OCI-LY7 (cell line): ENCODE measurements around the gene DUSP2. TPM values are rescaled to one million over a fixed set of nuclear protein-coding genes. Genes with fewer than 3 reads are reported as not detected.
A peak's percentile ranks its signal among the peaks of the same experiment; 100 is the strongest.

ENCODE experiments used
- BruUV-seq: library from RNA; stranded (reverse); fragments of 400-500 nt; replicated peaks from 2 replicates; lab custom pipeline; 2021; lab: Mats Ljungman, UMichigan
- CTCF ChIA-PET: fragments of 300-600 bp; sonication (Branson Sonifier 250); formaldehyde crosslinking; loops from one replicate; lab custom pipeline; 2022; ENCODE audit warnings: antibody characterized with exemption; ENCODE audit not compliant: unreplicated experiment; lab: Charles Lee
- POLR2A ChIA-PET: fragments of 300-600 bp; sonication (Branson Sonifier 250); formaldehyde crosslinking; loops from one replicate; lab custom pipeline; 2022; ENCODE audit warnings: antibody characterized with exemption; lab: Charles Lee
- DNase-seq: peaks from one replicate; pipeline ENCODE4 v3.0.0-alpha.2; 2015; ENCODE audit warnings: low spot score
- H2AFZ ChIP-seq: fragments of 200-600 bp; sonication (generic), shearing (Covaris generic); 2 replicates; pipeline ENCODE4 v1.6.1; 2014; ENCODE audit warnings: mild to moderate bottlenecking, antibody characterized with exemption, low read length, moderate library complexity
- H3K27ac ChIP-seq: fragments of 200-600 bp; sonication (generic); 2 replicates; pipeline ENCODE4 v1.5.1; 2014; ENCODE audit warnings: mixed run types, low read depth, mild to moderate bottlenecking, moderate library complexity, low read length, inconsistent platforms; ENCODE audit not compliant: poor library complexity, severe bottlenecking
- H3K36me3 ChIP-seq: fragments of 200-600 bp; sonication (generic); 2 replicates; pipeline ENCODE4 v1.6.1; 2014; ENCODE audit warnings: mild to moderate bottlenecking, antibody characterized with exemption, low read length, moderate library complexity, mixed read lengths; ENCODE audit not compliant: insufficient read depth
- H3K4me1 ChIP-seq: fragments of 200-600 bp; sonication (generic); 2 replicates; pipeline ENCODE4 v1.5.1; 2014; ENCODE audit warnings: mild to moderate bottlenecking, low read length; ENCODE audit not compliant: insufficient read depth, poor library complexity, severe bottlenecking
- H3K4me2 ChIP-seq: fragments of 200-600 bp; sonication (generic); 2 replicates; pipeline ENCODE4 v1.6.1; 2014; ENCODE audit warnings: mild to moderate bottlenecking, low read length
- H3K4me3 ChIP-seq: fragments of 200-600 bp; sonication (generic); 2 replicates; pipeline ENCODE4 v1.5.1; 2014; ENCODE audit warnings: mild to moderate bottlenecking, low read depth, low read length; ENCODE audit not compliant: poor library complexity, severe bottlenecking
- H3K79me2 ChIP-seq: fragments of 200-600 bp; sonication (generic); 2 replicates; pipeline ENCODE4 v1.6.1; 2016; ENCODE audit warnings: low read depth, mild to moderate bottlenecking, low read length, moderate library complexity, mixed read lengths; ENCODE audit not compliant: insufficient read depth
- H3K9me2 ChIP-seq: fragments of 200-600 bp; sonication (generic); 2 replicates; pipeline ENCODE4 v1.6.1; 2016; ENCODE audit warnings: mild to moderate bottlenecking, low read length, mixed read lengths; ENCODE audit not compliant: insufficient read depth
- H3K9me3 ChIP-seq: fragments of 200-600 bp; sonication (generic); 2 replicates; pipeline ENCODE4 v1.6.1; 2014; ENCODE audit warnings: mild to moderate bottlenecking, mixed run types, low read length, mixed read lengths
- H4K20me1 ChIP-seq: fragments of 200-600 bp; sonication (generic); 2 replicates; pipeline ENCODE4 v1.6.1; 2014; ENCODE audit warnings: mild to moderate bottlenecking, antibody characterized with exemption, low read length, moderate library complexity, mixed read lengths; ENCODE audit not compliant: insufficient read depth
- CTCF ChIP-seq: fragments of 200-600 bp; sonication (generic); conservative IDR thresholded peaks from 2 replicates; pipeline ENCODE4 v1.5.1; 2014; ENCODE audit warnings: mild to moderate bottlenecking, antibody characterized with exemption, low read length, moderate library complexity, mixed read lengths
- EZH2phosphoT487 ChIP-seq: fragments of 200-600 bp; sonication (generic); IDR thresholded peaks from 2 replicates; pipeline ENCODE4 v1.6.1; 2018; ENCODE audit warnings: low read depth, borderline replicate concordance, mild to moderate bottlenecking, mixed run types, antibody characterized with exemption, low read length, moderate library complexity, mixed read lengths
- intact Hi-C: fragments of 100-400 bp; cut with micrococcal nuclease; formaldehyde crosslinking; loops from one replicate; pipeline ENCODE4 v1.10.0; 2022; ENCODE audit not compliant: unreplicated experiment
- total RNA-seq, 2 experiments: library from RNA; depleted of rRNA in 1 of 2; stranded (reverse); fragments of >200 nt in 1 of 2; shearing (Covaris generic) in 1 of 2; gene quantifications; 2 replicates each; pipeline ENCODE4 v1.2.3, GENCODE V29; 2014 to 2022

DUSP2 gene
- total RNA-seq, 2 experiments from 2014 or later, result 37.3 to 110 TPM

- Histone ChIP-seq H3K36me3 (peaks cover 28% of the 10 kb centered on the region), H3K9me2 (no peaks in the 10 kb centered on the region), H3K4me2 (no peak overlapping the region), H2AFZ (no peak overlapping the region), H3K27ac (no peak overlapping the region), H3K4me3 (no peak overlapping the region), H3K9me3 (no peaks in the 10 kb centered on the region), H3K4me1 (peaks cover 10% of the 10 kb centered on the region), H4K20me1 (no peaks in the 10 kb centered on the region), H3K79me2 (no peaks in the 10 kb centered on the region)
- intact Hi-C loops, result loop anchor here (5.0 kb wide), 1 partner anchor 87 kb away; the partner anchor contains the start of genes CIAO1 and TMEM127
- BruUV-seq, result no TSS peak
- POLR2A ChIA-PET, result interaction anchor here (1.0 to 1.3 kb wide), 3 partner anchors 11 to 53 kb away, joined by 3 to 5 read pairs (median 3); no protein-coding TSS in a partner anchor
- TF ChIP-seq CTCF, result no peak
- no peak for TF ChIP-seq EZH2phosphoT487
- CTCF ChIA-PET, result interaction anchor here (0.9 kb wide), 1 partner anchor 17 kb away, joined by 3 read pairs; no protein-coding TSS in a partner anchor
- peak; percentile 25 for DNase-seq
Measured at GRCh38 chr2:96180521-96180920, 35.3 kb upstream of the DUSP2 start.

- no peak overlapping the region for H3K4me2 ChIP-seq
- ChIA-PET POLR2A (interaction anchor here (1.0 to 1.3 kb wide), 3 partner anchors 11 to 53 kb away, joined by 3 to 5 read pairs (median 3); no protein-coding TSS in a partner anchor), CTCF (interaction anchor here (0.9 kb wide), 1 partner anchor 16 kb away, joined by 3 read pairs; no protein-coding TSS in a partner anchor)
- H2AFZ ChIP-seq, result no peak overlapping the region
- no peaks in the 10 kb centered on the region for H3K9me2 ChIP-seq
- BruUV-seq, result no TSS peak
- H3K79me2 ChIP-seq, result no peaks in the 10 kb centered on the region
- TF ChIP-seq EZH2phosphoT487 (no peak), CTCF (no peak)
- no peaks in the 10 kb centered on the region for H4K20me1 ChIP-seq
- DNase-seq, result no peak
- H3K27ac ChIP-seq, result no peak overlapping the region
- H3K36me3 ChIP-seq, result peaks cover 23% of the 10 kb centered on the region
- H3K4me1 ChIP-seq, result peaks cover 10% of the 10 kb centered on the region
- intact Hi-C loops, result loop anchor here (5.0 kb wide), 1 partner anchor 87 kb away; the partner anchor contains the start of genes CIAO1 and TMEM127
- no peaks in the 10 kb centered on the region for H3K9me3 ChIP-seq
- H3K4me3 ChIP-seq, result no peak overlapping the region
Measured at GRCh38 chr2:96180002-96180401, 34.8 kb upstream of the DUSP2 start.

- BruUV-seq, result no TSS peak
- Histone ChIP-seq H4K20me1 (no peaks in the 10 kb centered on the region), H3K4me2 (no peak overlapping the region), H3K4me3 (no peak overlapping the region), H2AFZ (no peak overlapping the region), H3K9me2 (no peaks in the 10 kb centered on the region), H3K9me3 (no peaks in the 10 kb centered on the region), H3K4me1 (peaks cover 17% of the 10 kb centered on the region), H3K36me3 (0 out of 2 replicates have a peak, but pooled peaks cover under 1% of the 10 kb centered on the region), H3K79me2 (no peaks in the 10 kb centered on the region), H3K27ac (no peak overlapping the region)
- intact Hi-C loops, result no loop called here
- ChIA-PET CTCF (no interaction called here), POLR2A (interaction anchor here (3.3 kb wide), 1 partner anchor 37 kb away, joined by 23 read pairs; the partner anchor contains the start of gene ASTL)
- DNase-seq, result no peak
- TF ChIP-seq EZH2phosphoT487 (no peak), CTCF (no peak)
Measured at GRCh38 chr2:96176661-96177060, 31.4 kb upstream of the DUSP2 start.
